MG63 (cell line): ENCODE results near the gene IQGAP1. TPM values are rescaled to one million over a fixed set of nuclear protein-coding genes. Genes with fewer than 3 reads are reported as not detected.
"Not testable (repeated sequence)": the region's sequence is repeated elsewhere in the genome, so short reads cannot be mapped to it uniquely, and the experiment has no call there.

Experiments
- DNase-seq: peaks from one replicate; pipeline ENCODE4 v3.0.0-alpha.2; 2020
- H3K27me3 ChIP-seq: fragments of 250-450 bp; sonication (Bioruptor Pico); 2 replicates; pipeline ENCODE4 v1.5.1; 2020; ENCODE audit warnings: mild to moderate bottlenecking, moderate library complexity
- H3K36me3 ChIP-seq: fragments of 250-450 bp; sonication (Bioruptor Pico); 2 replicates; pipeline ENCODE4 v1.5.1; 2020; ENCODE audit warnings: mild to moderate bottlenecking, moderate library complexity
- H3K4me3 ChIP-seq: fragments of 250-450 bp; sonication (Bioruptor Pico); 2 replicates; pipeline ENCODE4 v1.5.1; 2020; ENCODE audit warnings: mild to moderate bottlenecking, moderate library complexity
- H3K9me3 ChIP-seq: fragments of 250-450 bp; sonication (Bioruptor Pico); 2 replicates; pipeline ENCODE4 v1.5.1; 2020; ENCODE audit warnings: mild to moderate bottlenecking, moderate library complexity
- total RNA-seq: library from RNA; depleted of rRNA; stranded (reverse); fragments of >200 nt; shearing (Covaris generic); gene quantifications from 2 replicates; pipeline ENCODE4 v1.2.3, GENCODE V29; 2014; ENCODE audit warnings: low replicate concordance

Gene IQGAP1
- total RNA-seq, 1 experiment from 2014 or later = 81.8 TPM

GRCh38 chr15:90394748-90395442 lies 6.9 kb downstream of the IQGAP1 start:
- Histone ChIP-seq H3K27me3 (no peaks in the 10 kb centered on the region), H3K4me3 (no peak overlapping the region), H3K36me3 (peaks cover 49% of the 10 kb centered on the region), H3K9me3 (no peaks in the 10 kb centered on the region)
- DNase-seq = no peak

- H3K4me3 ChIP-seq = no peak overlapping the region
- DNase-seq = no peak
- peaks cover 37% of the 10 kb centered on the region for H3K36me3 ChIP-seq
- no peaks in the 10 kb centered on the region for H3K9me3 ChIP-seq
- no peaks in the 10 kb centered on the region for H3K27me3 ChIP-seq
These were observed 8.3 kb downstream of the IQGAP1 start for GRCh38 chr15:90396321-90396720.

GRCh38 chr15:90400005-90400758 lies 12.1 kb downstream of the IQGAP1 start:
- Histone ChIP-seq H3K36me3 (peaks cover 10% of the 10 kb centered on the region; the same call in 1 of the 2 replicates), H3K4me3 (peak overlapping the region; percentile 8; the same call in 1 of the 2 replicates)

GRCh38 chr15:90400759-90401314 lies 12.8 kb downstream of the IQGAP1 start:
- DNase-seq = peak; percentile 80
- Histone ChIP-seq H3K27me3 (no peaks in the 10 kb centered on the region), H3K36me3 (peaks cover 4% of the 10 kb centered on the region; the same call in 1 of the 2 replicates), H3K9me3 (no peaks in the 10 kb centered on the region), H3K4me3 (peak overlapping the region; percentile 8; the same call in 1 of the 2 replicates)

More at GRCh38 chr15:90400005-90400758, 12.1 kb downstream of the IQGAP1 start:
- Histone ChIP-seq H3K9me3 (no peaks in the 10 kb centered on the region), H3K27me3 (no peaks in the 10 kb centered on the region)
- no peak for DNase-seq

DNA sequence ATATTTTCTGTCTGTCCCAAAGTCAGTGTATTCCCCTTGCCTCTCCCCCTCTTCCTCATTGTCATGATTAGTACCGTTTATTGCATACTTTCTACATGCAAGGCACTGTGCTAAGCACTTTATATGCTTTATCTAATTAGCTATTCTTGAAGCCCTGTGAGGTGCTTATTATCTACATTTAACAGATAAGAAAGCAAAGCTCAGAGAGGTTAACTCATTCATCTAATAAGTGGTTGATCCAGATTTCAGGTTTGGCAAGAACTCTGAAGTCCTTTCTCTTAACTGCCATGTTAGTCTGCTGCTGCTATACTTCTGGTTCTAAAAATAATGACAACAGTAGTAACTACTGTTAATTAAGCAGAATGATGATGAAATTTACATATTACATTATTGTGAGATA lies 13.5 kb downstream of the IQGAP1 start:
- Histone ChIP-seq H3K4me3 (no peak overlapping the region), H3K9me3 (no peaks in the 10 kb centered on the region), H3K36me3 (no peaks in the 10 kb centered on the region), H3K27me3 (no peaks in the 10 kb centered on the region)
- DNase-seq = no peak

DNA sequence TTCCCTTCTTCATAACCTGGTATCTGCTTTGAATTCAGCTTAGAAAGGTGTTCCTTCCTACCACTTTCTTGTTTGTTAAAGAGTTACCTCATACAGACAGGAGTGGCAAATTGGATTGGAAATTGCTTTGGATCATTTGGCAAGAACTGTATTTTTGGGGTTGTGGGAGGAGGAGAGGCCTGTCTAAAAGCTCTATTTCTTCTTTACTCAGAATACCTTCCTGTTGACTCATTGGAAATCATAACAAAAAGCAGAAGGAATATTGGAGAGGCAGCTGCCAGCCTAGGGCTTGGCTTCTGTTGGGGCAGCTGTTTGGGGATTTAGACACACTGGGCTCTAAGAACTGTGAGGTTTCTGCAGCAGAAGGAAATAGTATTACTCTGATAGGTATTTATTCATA lies 14.2 kb downstream of the IQGAP1 start:
- H3K9me3 ChIP-seq = no peaks in the 10 kb centered on the region
- no peaks in the 10 kb centered on the region for H3K27me3 ChIP-seq
- H3K4me3 ChIP-seq = no peak overlapping the region
- no peaks in the 10 kb centered on the region for H3K36me3 ChIP-seq
- peak; percentile 90 for DNase-seq

- Histone ChIP-seq H3K9me3 (no peaks in the 10 kb centered on the region), H3K4me3 (no peak overlapping the region), H3K36me3 (no peaks in the 10 kb centered on the region), H3K27me3 (no peaks in the 10 kb centered on the region)
- peak; percentile 38 for DNase-seq
These were observed 14.7 kb downstream of the IQGAP1 start for GRCh38 chr15:90402767-90403166.

- no peak for DNase-seq
- H3K27me3 ChIP-seq = no peaks in the 10 kb centered on the region
- H3K9me3 ChIP-seq = no peaks in the 10 kb centered on the region; the same call in 1 of the 2 replicates
- no peak overlapping the region for H3K4me3 ChIP-seq
- peaks cover 8% of the 10 kb centered on the region for H3K36me3 ChIP-seq
These were observed 17.1 kb downstream of the IQGAP1 start for GRCh38 chr15:90405055-90405607.

DNA sequence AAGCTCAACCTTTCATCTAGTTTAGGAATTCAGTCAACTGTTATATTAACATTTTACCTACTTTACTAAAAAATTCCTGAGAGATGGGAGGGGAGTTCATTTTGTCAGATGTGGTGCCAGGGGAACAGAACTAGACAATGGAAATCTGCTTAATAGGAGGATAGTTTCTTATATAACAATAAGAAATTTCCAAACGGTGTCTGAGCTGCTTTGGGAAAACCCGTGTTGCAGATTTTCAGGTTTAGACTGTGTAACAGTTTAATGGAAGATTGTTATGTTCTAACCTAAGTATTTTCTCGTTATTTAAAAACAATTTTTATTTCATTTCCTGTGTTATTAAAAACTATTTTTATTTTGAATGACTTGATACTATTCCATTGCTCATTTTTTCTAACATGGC lies 19.3 kb downstream of the IQGAP1 start:
- no peak overlapping the region for H3K4me3 ChIP-seq
- no peaks in the 10 kb centered on the region for H3K27me3 ChIP-seq
- DNase-seq = no peak
- no peaks in the 10 kb centered on the region; the same call in 1 of the 2 replicates for H3K9me3 ChIP-seq
- H3K36me3 ChIP-seq = peaks cover 10% of the 10 kb centered on the region

DNA sequence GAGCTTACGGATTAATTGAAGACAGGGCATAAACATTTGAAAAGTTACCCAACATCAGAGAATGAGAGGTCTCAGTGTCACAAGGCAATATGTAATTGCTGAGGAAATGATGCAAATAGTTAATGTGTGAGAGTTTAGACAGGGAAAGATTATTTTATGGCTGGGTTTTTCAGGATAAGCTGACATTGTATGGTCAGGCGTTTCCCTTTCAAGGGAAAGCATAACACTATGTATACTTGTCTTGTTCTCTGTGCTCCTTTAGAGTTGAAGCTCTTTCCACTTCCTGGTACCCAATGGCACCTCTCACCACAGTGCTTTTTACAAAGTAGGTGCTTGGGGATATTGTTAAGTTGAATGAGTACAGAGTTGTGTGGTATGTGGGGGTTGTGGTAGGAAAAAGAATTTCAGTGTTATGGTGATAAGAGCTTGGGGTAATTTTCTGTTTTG lies 19.9 kb downstream of the IQGAP1 start:
- no peak overlapping the region for H3K4me3 ChIP-seq
- H3K36me3 ChIP-seq = peaks cover 10% of the 10 kb centered on the region
- no peak for DNase-seq
- no peaks in the 10 kb centered on the region; the same call in 1 of the 2 replicates for H3K9me3 ChIP-seq
- H3K27me3 ChIP-seq = no peaks in the 10 kb centered on the region

DNA sequence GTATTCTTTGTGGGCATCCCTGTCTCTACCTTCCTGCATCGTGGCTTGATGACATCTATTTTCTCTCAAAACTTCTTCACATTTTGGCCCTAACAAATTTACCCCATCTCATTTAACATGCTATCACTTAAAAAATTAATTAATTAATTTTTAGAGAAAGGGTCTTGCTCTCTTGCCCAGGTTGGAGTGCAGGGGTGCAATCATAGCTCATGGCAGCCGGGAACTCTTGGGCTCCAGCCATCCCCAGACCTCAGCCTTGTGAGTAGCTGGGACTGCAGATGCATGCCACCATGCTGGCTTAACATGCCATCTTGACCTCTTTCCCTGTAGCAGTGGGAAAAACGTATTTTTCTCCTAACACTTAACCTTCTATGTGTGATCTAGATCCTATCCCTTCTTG lies 20.6 kb downstream of the IQGAP1 start:
- no peak for DNase-seq

DNA sequence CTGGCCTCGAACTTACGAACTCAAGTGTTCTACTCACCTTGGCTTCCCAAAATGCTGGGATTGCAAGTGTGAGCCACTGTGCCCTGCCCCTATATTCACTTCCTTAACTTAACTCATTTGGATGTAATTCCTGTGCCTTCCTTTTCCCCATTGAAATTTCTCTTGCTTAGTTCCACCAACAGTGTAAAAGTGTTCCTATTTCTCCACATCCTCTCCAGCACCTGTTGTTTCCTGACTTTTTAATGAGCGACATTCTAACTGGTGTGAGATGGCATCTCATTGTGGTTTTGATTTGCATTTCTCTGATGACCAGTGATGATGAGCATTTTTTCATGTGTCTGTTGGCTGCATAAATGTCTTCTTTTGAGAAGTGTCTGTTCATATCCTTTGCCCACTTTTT lies 21.5 kb downstream of the IQGAP1 start:
- H3K9me3 ChIP-seq, H3K36me3 ChIP-seq, H3K4me3 ChIP-seq, H3K27me3 ChIP-seq, DNase-seq: not testable (repeated sequence)

More for the DNA sequence above, 20.6 kb downstream of the IQGAP1 start:
- Histone ChIP-seq H3K4me3 (no peak overlapping the region), H3K9me3 (no peaks in the 10 kb centered on the region; the same call in 1 of the 2 replicates), H3K27me3 (no peaks in the 10 kb centered on the region), H3K36me3 (peaks cover 10% of the 10 kb centered on the region)

- DNase-seq, H3K4me3 ChIP-seq, H3K27me3 ChIP-seq, H3K36me3 ChIP-seq, H3K9me3 ChIP-seq: not testable (repeated sequence)
These were observed 22.3 kb downstream of the IQGAP1 start for GRCh38 chr15:90410316-90410715.

GRCh38 chr15:90411176-90411575 lies 23.1 kb downstream of the IQGAP1 start:
- no peak for DNase-seq
- peaks cover 12% of the 10 kb centered on the region for H3K36me3 ChIP-seq
- no peak overlapping the region for H3K4me3 ChIP-seq
- H3K9me3 ChIP-seq = no peaks in the 10 kb centered on the region; the same call in 1 of the 2 replicates
- H3K27me3 ChIP-seq = no peaks in the 10 kb centered on the region

- DNase-seq = no peak
- Histone ChIP-seq H3K4me3 (no peak overlapping the region), H3K36me3 (peaks cover 13% of the 10 kb centered on the region), H3K9me3 (peaks cover 5% of the 10 kb centered on the region), H3K27me3 (no peaks in the 10 kb centered on the region)
These were observed 24.5 kb downstream of the IQGAP1 start for GRCh38 chr15:90412356-90413194.
